ENCODE results near the gene CTSH. TPM values are rescaled to one million over a fixed set of nuclear protein-coding genes. Genes with fewer than 3 reads are reported as not detected.
A peak's percentile ranks its signal among the peaks of the same experiment; 100 is the strongest.
"Not testable (repeated sequence)": the region's sequence is repeated elsewhere in the genome, so short reads cannot be mapped to it uniquely, and the experiment has no call there.

CTSH gene
- total RNA-seq, 2 donors from 2014 or later: 109 to 116 TPM

- peaks cover 3% of the 10 kb centered on the region for H3K36me3 Mint-ChIP-seq (ENCODE audit: low read depth)
- peaks cover 13% of the 10 kb centered on the region for H3K4me1 Mint-ChIP-seq
- DNase-seq: no peak
- H3K27me3 Mint-ChIP-seq: no peaks in the 10 kb centered on the region
- peak overlapping the region; percentile 25 for H3K4me3 Mint-ChIP-seq
- H3K9me3 ChIP-seq (ENCODE audit: control insufficient read depth, low read length, poor library complexity, severe bottlenecking): no peaks in the 10 kb centered on the region
- peak overlapping the region; percentile 68 for H3K27ac Mint-ChIP-seq
- no peak for ATAC-seq
These were observed 28.8 kb downstream of the CTSH start for GRCh38 chr15:78916088-78916487.

GRCh38 chr15:78915341-78916087 is 29.3 kb downstream of the CTSH start:
- Mint-ChIP-seq H3K36me3 (ENCODE audit: low read depth) (peaks cover 3% of the 10 kb centered on the region), H3K27me3 (no peaks in the 10 kb centered on the region), H3K4me1 (peaks cover 14% of the 10 kb centered on the region), H3K4me3 (no peak overlapping the region), H3K27ac (peak overlapping the region; percentile 68)
- ATAC-seq (peak; percentile 42), DNase-seq (no peak)
- no peaks in the 10 kb centered on the region for H3K9me3 ChIP-seq (ENCODE audit: control insufficient read depth, low read length, poor library complexity, severe bottlenecking)

GRCh38 chr15:78914027-78914764 is 30.6 kb downstream of the CTSH start:
- Mint-ChIP-seq H3K4me1 (peaks cover 25% of the 10 kb centered on the region), H3K27ac (peak overlapping the region; percentile 68), H3K36me3 (ENCODE audit: low read depth) (peaks cover 3% of the 10 kb centered on the region), H3K4me3 (no peak overlapping the region), H3K27me3 (no peaks in the 10 kb centered on the region)
- DNase-seq: no peak
- no peak for ATAC-seq
- H3K9me3 ChIP-seq (ENCODE audit: control insufficient read depth, low read length, poor library complexity, severe bottlenecking): no peaks in the 10 kb centered on the region

GRCh38 chr15:78913012-78913411 is 31.8 kb downstream of the CTSH start:
- H3K9me3 ChIP-seq (ENCODE audit: control insufficient read depth, low read length, poor library complexity, severe bottlenecking): no peaks in the 10 kb centered on the region
- no peak for ATAC-seq
- no peak overlapping the region for H3K4me3 Mint-ChIP-seq
- H3K27ac Mint-ChIP-seq: peak overlapping the region; percentile 91
- DNase-seq: no peak
- H3K4me1 Mint-ChIP-seq: peaks cover 27% of the 10 kb centered on the region
- H3K27me3 Mint-ChIP-seq: no peaks in the 10 kb centered on the region
- peaks cover 5% of the 10 kb centered on the region for H3K36me3 Mint-ChIP-seq (ENCODE audit: low read depth)

- no peaks in the 10 kb centered on the region for H3K9me3 ChIP-seq (ENCODE audit: control insufficient read depth, low read length, poor library complexity, severe bottlenecking)
- Mint-ChIP-seq H3K36me3 (ENCODE audit: low read depth) (peaks cover 5% of the 10 kb centered on the region), H3K4me1 (peaks cover 30% of the 10 kb centered on the region), H3K27me3 (no peaks in the 10 kb centered on the region), H3K4me3 (no peak overlapping the region), H3K27ac (peak overlapping the region; percentile 91)
- DNase-seq (no peak), ATAC-seq (no peak)
These were observed 32.5 kb downstream of the CTSH start for GRCh38 chr15:78912316-78912715.

- no peak for DNase-seq
- peaks cover 5% of the 10 kb centered on the region for H3K36me3 Mint-ChIP-seq (ENCODE audit: low read depth)
- peaks cover 32% of the 10 kb centered on the region for H3K4me1 Mint-ChIP-seq
- no peak for ATAC-seq
- H3K9me3 ChIP-seq (ENCODE audit: control insufficient read depth, low read length, poor library complexity, severe bottlenecking): no peaks in the 10 kb centered on the region
- H3K4me3 Mint-ChIP-seq: peak overlapping the region; percentile 5
- H3K27ac Mint-ChIP-seq: peak overlapping the region; percentile 91
- H3K27me3 Mint-ChIP-seq: no peaks in the 10 kb centered on the region
These were observed 34.6 kb downstream of the CTSH start for GRCh38 chr15:78910271-78910670.

- H3K36me3 Mint-ChIP-seq (ENCODE audit: low read depth): peaks cover 5% of the 10 kb centered on the region
- H3K27ac Mint-ChIP-seq: peak overlapping the region; percentile 91
- H3K4me1 Mint-ChIP-seq: peaks cover 35% of the 10 kb centered on the region
- no peak for DNase-seq
- no peaks in the 10 kb centered on the region for H3K27me3 Mint-ChIP-seq
- no peak overlapping the region for H3K4me3 Mint-ChIP-seq
- H3K9me3 ChIP-seq (ENCODE audit: control insufficient read depth, low read length, poor library complexity, severe bottlenecking): no peaks in the 10 kb centered on the region
- ATAC-seq: peak; percentile 62
These were observed 35.0 kb downstream of the CTSH start for GRCh38 chr15:78909791-78910228.

- H3K4me1 Mint-ChIP-seq: peaks cover 37% of the 10 kb centered on the region
- peak overlapping the region; percentile 56 for H3K4me3 Mint-ChIP-seq
- no peak for DNase-seq
- peaks cover 7% of the 10 kb centered on the region for H3K36me3 Mint-ChIP-seq (ENCODE audit: low read depth)
- ATAC-seq: peak; percentile 5
- H3K27ac Mint-ChIP-seq: peak overlapping the region; percentile 91
- H3K9me3 ChIP-seq (ENCODE audit: control insufficient read depth, low read length, poor library complexity, severe bottlenecking): no peaks in the 10 kb centered on the region
- no peaks in the 10 kb centered on the region for H3K27me3 Mint-ChIP-seq
These were observed 35.6 kb downstream of the CTSH start for GRCh38 chr15:78909160-78909695.

- H3K9me3 ChIP-seq (ENCODE audit: control insufficient read depth, low read length, poor library complexity, severe bottlenecking): no peaks in the 10 kb centered on the region
- peak overlapping the region; percentile 60 for H3K4me3 Mint-ChIP-seq
- peak overlapping the region; percentile 93 for H3K27ac Mint-ChIP-seq
- peaks cover 34% of the 10 kb centered on the region for H3K4me1 Mint-ChIP-seq
- no peaks in the 10 kb centered on the region for H3K27me3 Mint-ChIP-seq
- H3K36me3 Mint-ChIP-seq (ENCODE audit: low read depth): peaks cover 7% of the 10 kb centered on the region
- no peak for DNase-seq
- peak; percentile 11 for ATAC-seq
These were observed 37.3 kb downstream of the CTSH start for GRCh38 chr15:78907577-78907976.

- peaks cover 6% of the 10 kb centered on the region for H3K36me3 Mint-ChIP-seq (ENCODE audit: low read depth)
- peak overlapping the region; percentile 93 for H3K27ac Mint-ChIP-seq
These were observed 38.6 kb downstream of the CTSH start for GRCh38 chr15:78906316-78906620.

GRCh38 chr15:78904599-78905358 is 40.1 kb downstream of the CTSH start:
- H3K4me1 Mint-ChIP-seq: peaks cover 24% of the 10 kb centered on the region
- ATAC-seq: no peak
- H3K36me3 Mint-ChIP-seq (ENCODE audit: low read depth): peaks cover 6% of the 10 kb centered on the region
- H3K27ac Mint-ChIP-seq: peak overlapping the region; percentile 93
- H3K4me3 Mint-ChIP-seq: peak overlapping the region; percentile 70
- no peaks in the 10 kb centered on the region for H3K9me3 ChIP-seq (ENCODE audit: control insufficient read depth, low read length, poor library complexity, severe bottlenecking)
- no peaks in the 10 kb centered on the region for H3K27me3 Mint-ChIP-seq
- no peak for DNase-seq

More at GRCh38 chr15:78906316-78906620, 38.6 kb downstream of the CTSH start:
- DNase-seq (no peak), ATAC-seq (no peak)
- no peak overlapping the region for H3K4me3 Mint-ChIP-seq
- H3K4me1 Mint-ChIP-seq: peaks cover 32% of the 10 kb centered on the region
- no peaks in the 10 kb centered on the region for H3K9me3 ChIP-seq (ENCODE audit: control insufficient read depth, low read length, poor library complexity, severe bottlenecking)
- H3K27me3 Mint-ChIP-seq: no peaks in the 10 kb centered on the region

- not testable (repeated sequence) for DNase-seq; H3K4me3 Mint-ChIP-seq; H3K27me3 Mint-ChIP-seq; H3K9me3 ChIP-seq (ENCODE audit: control insufficient read depth, low read length, poor library complexity, severe bottlenecking); H3K36me3 Mint-ChIP-seq (ENCODE audit: low read depth); ATAC-seq
- Mint-ChIP-seq H3K27ac (peak overlapping the region; percentile 93), H3K4me1 (peaks cover 17% of the 10 kb centered on the region)
These were observed 42.4 kb downstream of the CTSH start for GRCh38 chr15:78902281-78903032.

Measured in T-helper 17 cell (primary cell).